B cell (primary cell): ENCODE measurements around the gene TET2. TPM values are rescaled to one million over a fixed set of nuclear protein-coding genes. Genes with fewer than 3 reads are reported as not detected.

Source experiments
- ATAC-seq: fragments of 200-7000 bp; cut with Tn5 transposase; one replicate; pipeline ENCODE4 v1.10.0; 2021; ENCODE audit warnings: low read depth, mild to moderate bottlenecking, moderate number of reproducible peaks, moderate library complexity
- CTCF ChIA-PET: fragments of 350-600 bp; sonication (Branson Sonifier 250); formaldehyde crosslinking; loops from one replicate; lab custom pipeline; 2021; ENCODE audit warnings: antibody characterized with exemption, inconsistent platforms; lab: Charles Lee
- POLR2A ChIA-PET: fragments of 350-600 bp; sonication (Branson Sonifier 250); formaldehyde crosslinking; loops from one replicate; lab custom pipeline; 2021; ENCODE audit warnings: antibody characterized with exemption; lab: Charles Lee
- DNase-seq: peaks from one replicate; pipeline ENCODE4 v3.0.0; 2013
- H2AFZ ChIP-seq: 2 replicates; pipeline ENCODE4 v1.6.1; 2012; ENCODE audit warnings: mild to moderate bottlenecking, low read depth, low read length; ENCODE audit not compliant: insufficient read depth, poor library complexity, severe bottlenecking
- H3K27ac ChIP-seq, 2 donors: 1 replicate in 1 of 2; 2 replicates in 1 of 2; pipeline ENCODE4 v1.5.1; 2012 to 2013; ENCODE audit warnings: low read length in 2 of 2, mild to moderate bottlenecking in 2 of 2, moderate library complexity in 1 of 2
- H3K27me3 ChIP-seq, 4 experiments: fragments of 200-600 bp in 1 of 4; sonication (generic) in 1 of 4; replicated peaks in 1 of 4; 1 replicate in 2 of 4; 2 replicates in 2 of 4; pipeline versions ENCODE4 v1.6.1 to v1.7.0; 2013 to 2016; ENCODE audit warnings: low read length in 3 of 4, mild to moderate bottlenecking in 2 of 4, mixed read lengths in 1 of 4, moderate library complexity in 1 of 4; ENCODE audit not compliant: insufficient read depth in 4 of 4, control insufficient read depth in 3 of 4; ENCODE audit errors: control extremely low read depth in 1 of 4
- H3K36me3 ChIP-seq, 2 experiments: replicated peaks in 1 of 2; 1 replicate in 1 of 2; 2 replicates in 1 of 2; pipeline versions ENCODE4 v1.6.1 to v1.7.1; 2013; ENCODE audit warnings: low read length in 1 of 2; ENCODE audit not compliant: insufficient read depth in 2 of 2, control insufficient read depth in 1 of 2; ENCODE audit errors: control extremely low read depth in 1 of 2, extremely low read depth in 1 of 2
- H3K4me1 ChIP-seq, 2 donors: fragments of 200-600 bp in 1 of 2; sonication (generic) in 1 of 2; 1 replicate in 1 of 2; 2 replicates in 1 of 2; pipeline versions ENCODE4 v1.5.1 to v1.6.1; 2013 to 2017; ENCODE audit warnings: low read length in 2 of 2; ENCODE audit not compliant: control insufficient read depth in 2 of 2, insufficient read depth in 2 of 2
- H3K4me2 ChIP-seq: replicated peaks from 2 replicates; pipeline ENCODE3; 2012; ENCODE audit warnings: mild to moderate bottlenecking, low read depth, low read length; ENCODE audit not compliant: poor library complexity, severe bottlenecking
- H3K4me3 ChIP-seq, 5 experiments: fragments of 200-600 bp in 1 of 5; sonication (generic) in 1 of 5; 1 replicate in 3 of 5; 2 replicates in 2 of 5; pipeline versions ENCODE4 v1.5.1 to v1.7.0; 2011 to 2016; ENCODE audit warnings: low read length in 4 of 5, mild to moderate bottlenecking in 4 of 5, low read depth in 2 of 5, control low read depth in 1 of 5, moderate library complexity in 1 of 5; ENCODE audit not compliant: insufficient read depth in 1 of 5; ENCODE audit errors: control extremely low read depth in 1 of 5, extremely low read depth in 1 of 5
- H3K79me2 ChIP-seq: fragments of 200-600 bp; sonication (generic); one replicate; pipeline ENCODE4 v1.6.0; 2016; ENCODE audit warnings: low read length; ENCODE audit not compliant: control insufficient read depth, insufficient read depth
- H3K9ac ChIP-seq: fragments of 200-600 bp; sonication (generic); 2 replicates; pipeline ENCODE4 v1.6.1; 2017; ENCODE audit warnings: mild to moderate bottlenecking, low read length, moderate library complexity
- H3K9me3 ChIP-seq, 3 donors: one replicate each; pipeline versions ENCODE4 v1.6.1 to v1.7.1; 2013; ENCODE audit warnings: low read length in 2 of 3; ENCODE audit not compliant: control insufficient read depth in 2 of 3, insufficient read depth in 1 of 3; ENCODE audit errors: control extremely low read depth in 1 of 3
- H4K20me1 ChIP-seq: 2 replicates; pipeline ENCODE4 v1.6.0; 2012; ENCODE audit warnings: mild to moderate bottlenecking, low read length; ENCODE audit not compliant: insufficient read depth, control insufficient read depth, poor library complexity, severe bottlenecking
- H3K27ac Mint-ChIP-seq: one replicate; pipeline ENCODE4 v1.8.0; 2021; ENCODE audit warnings: mixed read lengths
- H3K27me3 Mint-ChIP-seq: one replicate; pipeline ENCODE4 v1.8.0; 2021; ENCODE audit warnings: mixed read lengths
- H3K4me1 Mint-ChIP-seq: one replicate; pipeline ENCODE4 v1.8.0; 2021; ENCODE audit warnings: mixed read lengths
- H3K4me3 Mint-ChIP-seq: one replicate; pipeline ENCODE4 v1.8.0; 2021; ENCODE audit warnings: mixed read lengths
- H3K9me3 Mint-ChIP-seq: one replicate; pipeline ENCODE4 v1.8.0; 2022; ENCODE audit warnings: mixed read lengths; ENCODE audit not compliant: insufficient read depth
- CTCF ChIP-seq: fragments of 200-600 bp; IDR thresholded peaks from one replicate; pipeline ENCODE4 v1.8.0; 2022; ENCODE audit warnings: antibody characterized with exemption, mild to moderate bottlenecking
- EZH2 ChIP-seq: IDR thresholded peaks from 2 replicates; pipeline ENCODE4 v1.6.1; 2012; ENCODE audit warnings: borderline replicate concordance, low read depth, mild to moderate bottlenecking, moderate library complexity, low read length; ENCODE audit not compliant: insufficient read depth, poor library complexity, severe bottlenecking
- WGBS: methylation state at CpG from one replicate; pipeline ENCODE4 v1.1.5; 2013; ENCODE audit warnings: missing lambda C conversion rate; ENCODE audit not compliant: insufficient coverage; 5-methylcytosine and 5-hydroxymethylcytosine counted together
- intact Hi-C: fragments of 100-400 bp; cut with micrococcal nuclease; formaldehyde crosslinking; loops from one replicate; pipeline ENCODE4 v1.10.0; 2022
- polyA plus RNA-seq: library from polyadenylated mRNA; depleted of rRNA; stranded (reverse); fragments of >200 nt; gene quantifications from 2 replicates; pipeline ENCODE4 v1.2.3, GENCODE V29; 2012
- total RNA-seq, 2 donors: library from RNA; stranded (reverse); fragments of 120-200 nt in 1 of 2; gene quantifications; 1 replicate in 1 of 2; 2 replicates in 1 of 2; pipeline versions ENCODE4 v1.2.3 to v1.2.4, GENCODE V29; 2013 to 2022

TET2 gene
- total and polyA plus RNA-seq, 2 donors (not counting 1 experiment from before 2014, with no cell fraction given), result 7.1 to 56.8 TPM

- peaks cover 19% of the 10 kb centered on the region for H3K4me1 Mint-ChIP-seq
- ChIA-PET POLR2A (no interaction called here), CTCF (no interaction called here)
- intact Hi-C loops, result no loop called here
- Histone ChIP-seq H3K27me3 (no peaks in the 10 kb centered on the region), H3K9me3 (no peaks in the 10 kb centered on the region), H3K9ac (no peak overlapping the region), H2AFZ (no peak overlapping the region), H3K36me3 (no peaks in the 10 kb centered on the region), H3K4me2 (no peak overlapping the region), H3K4me1 (no peaks in the 10 kb centered on the region), H3K79me2 (peaks cover 16% of the 10 kb centered on the region), H4K20me1 (no peaks in the 10 kb centered on the region), H3K27ac (no peak overlapping the region), H3K4me3 (no peak overlapping the region)
- no peaks in the 10 kb centered on the region for H3K9me3 Mint-ChIP-seq
- whole genome bisulfite sequencing, result no CpG with 5 or more reads among the region's 2 CpGs
- ATAC-seq, result no peak
- H3K4me3 Mint-ChIP-seq, result no peak overlapping the region
- no peak for TF ChIP-seq CTCF
- TF ChIP-seq EZH2, result no peak
- peak overlapping the region; percentile 0 for H3K27ac Mint-ChIP-seq
- no peak for DNase-seq
- H3K27me3 Mint-ChIP-seq, result no peaks in the 10 kb centered on the region
Measured at GRCh38 chr4:105184316-105184980, 37.8 kb downstream of the TET2 start.

DNA sequence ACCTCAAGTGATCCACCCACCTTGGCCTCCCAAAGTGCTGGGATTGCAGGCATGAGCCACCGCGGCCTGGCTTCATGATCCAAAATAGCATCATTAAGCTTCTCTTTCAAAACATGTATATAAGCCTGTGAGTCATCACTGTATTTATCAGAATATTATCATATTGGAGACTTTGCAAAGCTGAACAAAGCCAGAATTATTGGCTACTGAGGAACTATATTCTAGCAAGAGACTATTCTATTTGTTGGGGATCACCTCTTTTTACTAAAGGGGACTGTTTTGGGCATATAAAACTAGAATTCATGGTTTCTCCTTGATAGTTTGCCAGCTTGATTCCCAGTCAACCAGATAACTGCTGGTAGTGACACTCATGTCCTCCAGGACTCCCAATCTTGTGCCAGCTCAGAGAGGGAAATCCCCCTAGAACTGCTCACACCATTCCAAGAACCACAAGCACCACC is 40.1 kb downstream of the TET2 start:
- Histone ChIP-seq H3K4me2 (no peak overlapping the region), H3K9ac (no peak overlapping the region), H3K27ac (no peak overlapping the region), H2AFZ (no peak overlapping the region), H3K9me3 (no peaks in the 10 kb centered on the region), H3K36me3 (peaks cover 0 to 9% of the 10 kb centered on the region in 2 experiments), H3K4me1 (peaks cover 5 to 9% of the 10 kb centered on the region in 2 donors), H3K4me3 (no peak overlapping the region), H4K20me1 (no peaks in the 10 kb centered on the region), H3K27me3 (no peaks in the 10 kb centered on the region), H3K79me2 (peaks cover 16% of the 10 kb centered on the region)
- Mint-ChIP-seq H3K27me3 (no peaks in the 10 kb centered on the region), H3K4me3 (no peak overlapping the region), H3K27ac (no peak overlapping the region), H3K9me3 (no peaks in the 10 kb centered on the region), H3K4me1 (peaks cover 36% of the 10 kb centered on the region)
- no peak for DNase-seq
- intact Hi-C loops, result no loop called here
- ATAC-seq, result no peak
- CTCF ChIA-PET, result no interaction called here
- TF ChIP-seq EZH2 (no peak), CTCF (no peak)
- POLR2A ChIA-PET, result no interaction called here
- WGBS, result no CpG with 5 or more reads among the region's 2 CpGs
